K562 (cell line): ENCODE results near the gene ESR2. TPM values are rescaled to one million over a fixed set of nuclear protein-coding genes. Genes with fewer than 3 reads are reported as not detected.

Experiments
- CC2D1A ChIP-seq: fragments of 450-650 bp; IDR thresholded peaks from 2 replicates; pipeline ENCODE4 v1.6.1; 2017; ENCODE audit warnings: mild to moderate bottlenecking
- ELF1 ChIP-seq: fragments of 200-800 bp; sonication (Bioruptor generic); IDR thresholded peaks from 2 replicates; pipeline ENCODE4 v1.6.1; 2016; ENCODE audit warnings: missing genetic modification characterization, missing compliant biosample characterization
- HMG20A ChIP-seq: fragments of 450-650 bp; formaldehyde crosslinking; conservative IDR thresholded peaks from 2 replicates; pipeline ENCODE4 v1.4.0; 2020; ENCODE audit warnings: mild to moderate bottlenecking, mixed read lengths
- MBD2 ChIP-seq: sonication (generic); IDR thresholded peaks from 2 replicates; pipeline ENCODE4 v1.6.1; 2016; ENCODE audit warnings: low read depth, borderline replicate concordance
- MCM5 ChIP-seq: fragments of 450-650 bp; IDR thresholded peaks from 2 replicates; pipeline ENCODE4 v1.6.1; 2016; ENCODE audit warnings: low read depth
- SMARCA5 ChIP-seq: fragments of 450-650 bp; IDR thresholded peaks from 2 replicates; pipeline ENCODE4 v1.6.1; 2016
- SPI1 ChIP-seq: IDR thresholded peaks from 2 replicates; pipeline ENCODE4 v1.6.1; 2011; ENCODE audit warnings: low read depth, low read length, control low read depth, borderline replicate concordance
- STAG1 ChIP-seq: sonication (generic); formaldehyde crosslinking; IDR thresholded peaks from 2 replicates; pipeline ENCODE4 v1.5.0; 2020; ENCODE audit warnings: missing genetic modification reagents, borderline replicate concordance
- TCF3 ChIP-seq: sonication (generic); formaldehyde crosslinking; IDR thresholded peaks from 2 replicates; pipeline ENCODE4 v1.4.0; 2020; ENCODE audit warnings: mild to moderate bottlenecking, missing genetic modification reagents
- ZBTB43 ChIP-seq: sonication (generic); formaldehyde crosslinking; IDR thresholded peaks from 2 replicates; pipeline ENCODE4 v1.8.0; 2023; ENCODE audit warnings: mild to moderate bottlenecking, missing genetic modification reagents
- ZNF280B ChIP-seq: fragments of 250-450 bp; sonication (Bioruptor Pico); IDR thresholded peaks from 2 replicates; pipeline ENCODE4 v1.5.1; 2021; ENCODE audit warnings: mild to moderate bottlenecking
- ZNF398 ChIP-seq: fragments of 250-450 bp; sonication (Bioruptor Pico); IDR thresholded peaks from 2 replicates; pipeline ENCODE4 v1.8.0; 2021; ENCODE audit warnings: moderate library complexity, mild to moderate bottlenecking, inconsistent platforms
- ZNF445 ChIP-seq: fragments of 250-450 bp; sonication (Bioruptor Pico); IDR thresholded peaks from 2 replicates; pipeline ENCODE4 v1.4.0; 2020; ENCODE audit warnings: low read depth, mild to moderate bottlenecking, moderate library complexity
- polyA plus RNA-seq, 8 experiments: library from polyadenylated mRNA; depleted of rRNA in 4 of 8; stranded (reverse) in 5 of 8; unstranded in 3 of 8; fragments of >200 nt; fragmentation: Nextera tagmentation in 2 of 8; fragmentation: Illumina TruSeq in 1 of 8; extraction: Ambion mirVana in 2 of 8; extraction: Trizol in 1 of 8; gene quantifications; 2 replicates each; pipeline versions ENCODE4 v1.2.1 to v1.2.3, GENCODE V29; 2011 to 2014; ENCODE audit warnings: inconsistent platforms in 1 of 8, missing spikeins in 1 of 8
- total RNA-seq, 7 experiments: library from RNA; depleted of rRNA in 6 of 7; stranded (reverse); fragments of >200 nt in 6 of 7; fragmentation: Illumina TruSeq in 2 of 7; extraction: Trizol in 2 of 7; gene quantifications; 2 replicates each; pipeline versions ENCODE4 v1.2.1 to v1.2.3, GENCODE V29; 2011 to 2021; ENCODE audit warnings: low replicate concordance in 1 of 7
- TF ChIP-seq, protein P1 (sequence below): sonication (generic); formaldehyde crosslinking; IDR thresholded peaks from 2 replicates; pipeline ENCODE4 v1.9.0; 2022; ENCODE audit warnings: mild to moderate bottlenecking, missing genetic modification reagents
- TF ChIP-seq, protein P2 (sequence below): fragments of 450-650 bp; formaldehyde crosslinking; IDR thresholded peaks from 2 replicates; pipeline ENCODE4 v1.4.0; 2020; ENCODE audit warnings: mild to moderate bottlenecking, moderate library complexity
- TF ChIP-seq, protein P3 (sequence below): fragments of 450-650 bp; IDR thresholded peaks from 2 replicates; pipeline ENCODE4 v1.6.1; 2017; ENCODE audit warnings: mild to moderate bottlenecking, moderate library complexity
- TF ChIP-seq, protein P4 (sequence below), 2 experiments: IDR thresholded peaks; 2 replicates each; pipeline ENCODE4 v1.6.1; 2012; ENCODE audit warnings: improper control_type of control experiment in 2 of 2, low read depth in 2 of 2, low read length in 2 of 2, borderline replicate concordance in 1 of 2

ESR2 gene
- total and polyA plus RNA-seq, 9 of the 15 experiments (the other 6 are each of a cell fraction or from before 2014, with no cell fraction given) = 0.07 to 3.8 (median 2.0) TPM

GRCh38 chr14:64338616-64339316 is 44.6 kb upstream of the ESR2 start (continued):
- no peak for TF ChIP-seq ZNF398 (CRISPR knock-in tag)
- TF ChIP-seq, protein P1, sequence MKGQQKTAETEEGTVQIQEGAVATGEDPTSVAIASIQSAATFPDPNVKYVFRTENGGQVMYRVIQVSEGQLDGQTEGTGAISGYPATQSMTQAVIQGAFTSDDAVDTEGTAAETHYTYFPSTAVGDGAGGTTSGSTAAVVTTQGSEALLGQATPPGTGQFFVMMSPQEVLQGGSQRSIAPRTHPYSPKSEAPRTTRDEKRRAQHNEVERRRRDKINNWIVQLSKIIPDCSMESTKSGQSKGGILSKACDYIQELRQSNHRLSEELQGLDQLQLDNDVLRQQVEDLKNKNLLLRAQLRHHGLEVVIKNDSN (CRISPR knock-in tag) = no peak
- TF ChIP-seq ZNF445 (CRISPR knock-in tag) = no peak
- no peak for TF ChIP-seq SMARCA5
- TF ChIP-seq MCM5 = no peak
- no peak for TF ChIP-seq TCF3
- no peak for TF ChIP-seq SPI1
- TF ChIP-seq HMG20A = no peak
- no peak for TF ChIP-seq ZNF280B (CRISPR knock-in tag)
- TF ChIP-seq ZBTB43 = no peak
- TF ChIP-seq, protein P2, sequence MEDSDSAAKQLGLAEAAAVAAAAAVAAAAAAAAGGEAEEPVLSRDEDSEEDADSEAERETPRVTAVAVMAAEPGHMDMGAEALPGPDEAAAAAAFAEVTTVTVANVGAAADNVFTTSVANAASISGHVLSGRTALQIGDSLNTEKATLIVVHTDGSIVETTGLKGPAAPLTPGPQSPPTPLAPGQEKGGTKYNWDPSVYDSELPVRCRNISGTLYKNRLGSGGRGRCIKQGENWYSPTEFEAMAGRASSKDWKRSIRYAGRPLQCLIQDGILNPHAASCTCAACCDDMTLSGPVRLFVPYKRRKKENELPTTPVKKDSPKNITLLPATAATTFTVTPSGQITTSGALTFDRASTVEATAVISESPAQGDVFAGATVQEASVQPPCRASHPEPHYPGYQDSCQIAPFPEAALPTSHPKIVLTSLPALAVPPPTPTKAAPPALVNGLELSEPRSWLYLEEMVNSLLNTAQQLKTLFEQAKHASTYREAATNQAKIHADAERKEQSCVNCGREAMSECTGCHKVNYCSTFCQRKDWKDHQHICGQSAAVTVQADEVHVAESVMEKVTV (CRISPR knock-in tag) = no peak
- TF ChIP-seq, protein P3, sequence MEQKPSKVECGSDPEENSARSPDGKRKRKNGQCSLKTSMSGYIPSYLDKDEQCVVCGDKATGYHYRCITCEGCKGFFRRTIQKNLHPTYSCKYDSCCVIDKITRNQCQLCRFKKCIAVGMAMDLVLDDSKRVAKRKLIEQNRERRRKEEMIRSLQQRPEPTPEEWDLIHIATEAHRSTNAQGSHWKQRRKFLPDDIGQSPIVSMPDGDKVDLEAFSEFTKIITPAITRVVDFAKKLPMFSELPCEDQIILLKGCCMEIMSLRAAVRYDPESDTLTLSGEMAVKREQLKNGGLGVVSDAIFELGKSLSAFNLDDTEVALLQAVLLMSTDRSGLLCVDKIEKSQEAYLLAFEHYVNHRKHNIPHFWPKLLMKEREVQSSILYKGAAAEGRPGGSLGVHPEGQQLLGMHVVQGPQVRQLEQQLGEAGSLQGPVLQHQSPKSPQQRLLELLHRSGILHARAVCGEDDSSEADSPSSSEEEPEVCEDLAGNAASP = no peak
- TF ChIP-seq ELF1 (tag) = peak; percentile 58; the same call in 1 of the 2 replicates
- TF ChIP-seq, protein P4, sequence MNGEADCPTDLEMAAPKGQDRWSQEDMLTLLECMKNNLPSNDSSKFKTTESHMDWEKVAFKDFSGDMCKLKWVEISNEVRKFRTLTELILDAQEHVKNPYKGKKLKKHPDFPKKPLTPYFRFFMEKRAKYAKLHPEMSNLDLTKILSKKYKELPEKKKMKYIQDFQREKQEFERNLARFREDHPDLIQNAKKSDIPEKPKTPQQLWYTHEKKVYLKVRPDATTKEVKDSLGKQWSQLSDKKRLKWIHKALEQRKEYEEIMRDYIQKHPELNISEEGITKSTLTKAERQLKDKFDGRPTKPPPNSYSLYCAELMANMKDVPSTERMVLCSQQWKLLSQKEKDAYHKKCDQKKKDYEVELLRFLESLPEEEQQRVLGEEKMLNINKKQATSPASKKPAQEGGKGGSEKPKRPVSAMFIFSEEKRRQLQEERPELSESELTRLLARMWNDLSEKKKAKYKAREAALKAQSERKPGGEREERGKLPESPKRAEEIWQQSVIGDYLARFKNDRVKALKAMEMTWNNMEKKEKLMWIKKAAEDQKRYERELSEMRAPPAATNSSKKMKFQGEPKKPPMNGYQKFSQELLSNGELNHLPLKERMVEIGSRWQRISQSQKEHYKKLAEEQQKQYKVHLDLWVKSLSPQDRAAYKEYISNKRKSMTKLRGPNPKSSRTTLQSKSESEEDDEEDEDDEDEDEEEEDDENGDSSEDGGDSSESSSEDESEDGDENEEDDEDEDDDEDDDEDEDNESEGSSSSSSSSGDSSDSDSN (IDR thresholded peaks at IDR 0.05; ENCODE audit: borderline replicate concordance in 1 of 2, low read depth in 2 of 2, low read length in 2 of 2) = no peak
- TF ChIP-seq STAG1 (CRISPR knock-in tag) = no peak
- no peak for TF ChIP-seq CC2D1A
- peak; percentile 81 for TF ChIP-seq MBD2
